ENCODE measurements around the gene PBXIP1. TPM values are rescaled to one million over a fixed set of nuclear protein-coding genes. Genes with fewer than 3 reads are reported as not detected.

The PBXIP1 gene
- total RNA-seq, 4 donors from 2014 or later, result 205 to 371 (median 283) TPM

DNA sequence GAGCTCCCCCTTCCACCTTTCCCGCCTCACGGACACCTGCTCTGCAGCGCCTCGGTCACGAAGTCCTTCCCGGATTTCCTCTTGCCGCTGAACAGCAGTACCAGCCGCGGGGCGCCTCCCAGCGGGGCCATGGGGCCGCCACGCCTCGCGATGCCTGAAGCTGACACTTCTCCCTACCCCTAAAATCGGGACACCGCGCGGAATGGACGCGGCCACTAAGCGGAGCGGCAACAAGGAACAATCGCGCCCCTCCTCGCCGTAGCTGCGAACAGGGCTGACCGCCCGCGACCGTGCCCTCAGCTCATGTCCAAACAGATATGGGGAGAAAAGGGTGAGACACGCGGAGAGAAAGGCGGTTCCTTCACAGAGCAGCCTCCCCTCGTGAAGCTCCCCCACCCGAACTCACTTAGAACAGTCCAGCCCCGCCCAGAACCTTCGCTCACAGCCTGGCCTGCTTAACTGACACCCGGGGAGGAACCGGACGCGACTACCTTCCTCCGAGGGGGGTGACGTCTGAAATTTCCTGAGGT is 19.3 kb downstream of the PBXIP1 start, which contains the start of gene PMVK:
TSS of gene PMVK (minus strand) at position 165 of the 530 bp plus-strand sequence. CDS start at position 131, 34 bp downstream.
- no CpG with 5 or more reads among the region's 45 CpGs for WGBS, 2 donors (ENCODE audit: low coverage in 1 of 2)
- peaks cover 0 to 9% of the 10 kb centered on the region in 2 donors for H3K36me3 ChIP-seq
- no peaks in the 10 kb centered on the region for H3K27me3 ChIP-seq
- H3K4me1 ChIP-seq, result peaks cover 3 to 44% (median 15%) of the 10 kb centered on the region in 3 donors
- H3K27ac ChIP-seq, result peak within 1 kb of the TSS; percentile 91 to 99 (median 97)
- TF ChIP-seq POLR2AphosphoS5 (IDR thresholded peaks at IDR 0.05) (peak; percentile 72), EP300 (IDR thresholded peaks at IDR 0.05) (no peak), POLR2A (IDR thresholded peaks at IDR 0.05) (peak; percentile 55 to 62)
- TF ChIP-seq, protein P1, sequence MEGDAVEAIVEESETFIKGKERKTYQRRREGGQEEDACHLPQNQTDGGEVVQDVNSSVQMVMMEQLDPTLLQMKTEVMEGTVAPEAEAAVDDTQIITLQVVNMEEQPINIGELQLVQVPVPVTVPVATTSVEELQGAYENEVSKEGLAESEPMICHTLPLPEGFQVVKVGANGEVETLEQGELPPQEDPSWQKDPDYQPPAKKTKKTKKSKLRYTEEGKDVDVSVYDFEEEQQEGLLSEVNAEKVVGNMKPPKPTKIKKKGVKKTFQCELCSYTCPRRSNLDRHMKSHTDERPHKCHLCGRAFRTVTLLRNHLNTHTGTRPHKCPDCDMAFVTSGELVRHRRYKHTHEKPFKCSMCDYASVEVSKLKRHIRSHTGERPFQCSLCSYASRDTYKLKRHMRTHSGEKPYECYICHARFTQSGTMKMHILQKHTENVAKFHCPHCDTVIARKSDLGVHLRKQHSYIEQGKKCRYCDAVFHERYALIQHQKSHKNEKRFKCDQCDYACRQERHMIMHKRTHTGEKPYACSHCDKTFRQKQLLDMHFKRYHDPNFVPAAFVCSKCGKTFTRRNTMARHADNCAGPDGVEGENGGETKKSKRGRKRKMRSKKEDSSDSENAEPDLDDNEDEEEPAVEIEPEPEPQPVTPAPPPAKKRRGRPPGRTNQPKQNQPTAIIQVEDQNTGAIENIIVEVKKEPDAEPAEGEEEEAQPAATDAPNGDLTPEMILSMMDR (IDR thresholded peaks at IDR 0.05), result peak in 3 of 4 experiments; percentile 41 to 66 (median 42)
- H3K4me3 ChIP-seq, result peak within 1 kb of the TSS; percentile 66 to 72
- H3K9me3 ChIP-seq, result no peaks in the 10 kb centered on the region
- peak; percentile 95 for ATAC-seq

DNA sequence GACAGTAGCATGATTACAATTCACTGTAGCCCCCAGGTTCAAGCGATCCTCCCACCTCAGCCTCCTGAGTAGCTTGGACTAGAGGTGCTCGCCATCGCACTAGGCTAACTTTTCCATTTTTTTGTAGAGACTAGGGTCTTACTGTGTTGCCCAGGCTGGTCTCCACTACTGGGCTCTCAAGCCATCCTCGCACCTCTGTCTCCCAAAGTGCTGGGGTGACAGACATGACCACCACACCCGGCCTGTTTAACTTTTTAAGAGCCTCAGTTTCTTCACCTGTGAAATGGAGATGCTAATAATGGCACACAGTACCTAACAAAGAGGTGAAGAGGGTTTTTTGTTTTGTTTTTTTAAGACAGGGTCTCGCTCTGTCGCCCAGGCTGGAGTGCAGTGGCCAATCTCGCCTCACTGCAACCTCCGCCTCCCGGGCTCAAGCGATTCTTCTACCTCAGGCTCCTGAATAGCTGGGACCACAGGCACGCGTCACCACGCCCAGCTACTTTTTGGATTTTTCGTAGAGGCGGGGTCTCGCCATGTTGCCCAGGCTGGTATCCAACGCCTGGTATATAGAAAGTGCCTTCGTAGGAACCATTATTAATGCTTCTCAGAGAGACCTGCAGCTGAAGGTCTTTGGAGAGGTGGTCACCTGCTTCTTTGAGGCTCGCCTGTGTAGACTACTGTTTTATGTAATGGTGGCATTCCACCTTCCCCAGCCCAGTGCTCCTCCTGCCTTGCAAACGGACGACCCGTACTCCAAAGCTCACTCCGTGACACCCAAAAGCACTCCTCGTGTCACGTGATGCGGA is 19.9 kb downstream of the PBXIP1 start:
- H3K36me3 ChIP-seq, result peaks cover 0 to 16% of the 10 kb centered on the region in 2 donors
- no peak for ATAC-seq
- 38 to 42% methylated on average over 10 to 23 of the region's 27 CpGs for WGBS, 2 donors (ENCODE audit: low coverage in 1 of 2)

DNA sequence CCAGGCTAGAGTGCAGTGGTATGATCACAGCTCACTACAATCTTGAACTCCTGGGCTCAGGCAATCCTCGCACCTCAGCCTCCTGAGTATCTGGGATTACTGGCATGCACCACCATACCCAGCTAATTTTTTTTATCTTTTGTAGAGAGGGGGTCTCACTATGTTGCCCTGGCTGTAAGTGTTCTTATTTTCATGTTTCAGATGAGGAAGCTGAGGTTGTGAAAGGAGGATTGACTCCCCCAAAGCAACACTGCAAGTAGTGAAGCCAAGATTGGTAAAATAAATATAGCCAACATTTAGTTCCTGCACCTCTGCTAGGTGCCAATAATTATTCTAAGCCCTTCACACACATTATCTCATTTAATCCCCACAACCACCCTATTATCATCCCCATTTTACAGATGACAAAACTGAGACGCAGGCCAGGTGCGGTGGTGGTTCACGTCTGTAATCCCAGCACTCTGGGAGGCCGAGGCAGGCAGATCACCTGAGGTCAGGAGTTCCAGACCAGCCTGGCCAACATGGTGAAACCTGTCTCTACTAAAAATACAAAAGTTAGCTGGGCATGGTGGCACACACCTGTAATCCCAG is 21.4 kb downstream of the PBXIP1 start:
- Histone ChIP-seq H3K4me3 (no peak overlapping the region), H3K4me1 (peaks cover 3 to 27% (median 15%) of the 10 kb centered on the region in 3 donors), H3K27ac (no peak overlapping the region), H3K9me3 (no peaks in the 10 kb centered on the region), H3K27me3 (no peaks in the 10 kb centered on the region), H3K36me3 (peaks cover 0 to 31% of the 10 kb centered on the region in 2 donors)
- no peak for TF ChIP-seq POLR2AphosphoS5 (IDR thresholded peaks at IDR 0.05)
- no peak for TF ChIP-seq POLR2A (IDR thresholded peaks at IDR 0.05)
- no peak for TF ChIP-seq EP300 (IDR thresholded peaks at IDR 0.05)
- TF ChIP-seq, protein P1 (IDR thresholded peaks at IDR 0.05), result no peak
- ATAC-seq, result no peak
- 83 to 93% methylated on average over 1 to 3 of the region's 5 CpGs for WGBS, 2 donors (ENCODE audit: low coverage in 1 of 2)

More for the DNA sequence above, 19.9 kb downstream of the PBXIP1 start:
- TF ChIP-seq, protein P1 (IDR thresholded peaks at IDR 0.05), result no peak
- TF ChIP-seq POLR2AphosphoS5 (IDR thresholded peaks at IDR 0.05), result no peak
- TF ChIP-seq EP300 (IDR thresholded peaks at IDR 0.05), result no peak
- no peak for TF ChIP-seq POLR2A (IDR thresholded peaks at IDR 0.05)
- no peaks in the 10 kb centered on the region for H3K27me3 ChIP-seq
- H3K4me1 ChIP-seq, result peaks cover 3 to 38% (median 15%) of the 10 kb centered on the region in 3 donors
- no peaks in the 10 kb centered on the region for H3K9me3 ChIP-seq
- H3K4me3 ChIP-seq, result peak overlapping the region; percentile 66 to 72
- H3K27ac ChIP-seq, result peak overlapping the region; percentile 91 to 99 (median 97)

DNA sequence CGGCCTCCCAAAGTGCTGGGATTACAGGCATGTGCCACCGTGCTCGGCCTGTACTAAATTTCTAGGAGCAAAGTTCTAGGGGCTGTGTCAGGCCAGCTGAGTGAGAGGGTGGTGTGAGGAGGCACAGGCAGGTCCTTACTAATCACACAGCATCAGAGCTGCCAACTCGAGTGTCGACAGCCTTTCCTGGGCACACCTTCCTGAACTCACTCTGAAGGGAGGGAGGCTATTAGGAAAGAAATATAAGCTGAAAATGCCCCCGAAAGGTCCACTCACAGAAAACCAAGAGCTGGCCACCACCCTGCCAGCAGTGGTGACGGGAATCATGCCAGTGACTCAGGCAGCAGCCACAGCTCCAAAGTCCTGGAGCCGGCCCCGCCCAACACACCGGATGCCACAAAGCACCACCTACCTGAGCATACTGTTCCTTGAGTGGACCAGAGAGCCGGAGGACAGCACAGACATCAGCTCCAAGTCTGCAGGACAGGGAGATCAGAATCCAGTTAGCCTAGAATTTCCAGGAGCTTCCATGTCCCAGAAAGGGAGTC is 23.9 kb downstream of the PBXIP1 start:
- Histone ChIP-seq H3K4me1 (peaks cover 0 to 14% (median 8%) of the 10 kb centered on the region in 3 donors), H3K4me3 (no peak overlapping the region), H3K27ac (no peak overlapping the region), H3K9me3 (no peaks in the 10 kb centered on the region), H3K27me3 (no peaks in the 10 kb centered on the region), H3K36me3 (peaks cover 0 to 54% of the 10 kb centered on the region in 2 donors)
- TF ChIP-seq EP300 (IDR thresholded peaks at IDR 0.05) (no peak), POLR2A (IDR thresholded peaks at IDR 0.05) (no peak), POLR2AphosphoS5 (IDR thresholded peaks at IDR 0.05) (no peak)
- TF ChIP-seq, protein P1 (IDR thresholded peaks at IDR 0.05), result no peak
- 83% methylated on average over 6 of the region's 11 CpGs; no CpG with 5 or more reads in 1 of the 2 donors for WGBS, 2 donors (ENCODE audit: low coverage in 1 of 2)
- no peak for ATAC-seq
